H9 (cell line): ENCODE data around the gene QSER1. TPM values are rescaled to one million over a fixed set of nuclear protein-coding genes. Genes with fewer than 3 reads are reported as not detected.

ENCODE experiments used
- DNase-seq: peaks from one replicate; pipeline ENCODE4 v3.0.0-alpha.2; 2017
- H2AFZ ChIP-seq: one replicate; pipeline ENCODE4 v1.6.1; 2013; ENCODE audit warnings: mild to moderate bottlenecking, low read length, control low read depth, moderate library complexity
- H2AK5ac ChIP-seq: 2 replicates; pipeline ENCODE4 v1.6.1; 2013; ENCODE audit warnings: low read length, control low read depth, mixed read lengths; ENCODE audit not compliant: insufficient read length
- H2BK120ac ChIP-seq: one replicate; pipeline ENCODE4 v1.6.1; 2013; ENCODE audit warnings: low read depth, mild to moderate bottlenecking, low read length, control low read depth, inconsistent platforms; ENCODE audit not compliant: poor library complexity, severe bottlenecking
- H2BK12ac ChIP-seq: 2 replicates; pipeline ENCODE4 v1.6.1; 2013; ENCODE audit warnings: low read length, control low read depth, mixed read lengths, low read depth; ENCODE audit not compliant: insufficient read length
- H2BK15ac ChIP-seq: 2 replicates; pipeline ENCODE4 v1.6.1; 2013; ENCODE audit warnings: low read depth, low read length, control low read depth
- H2BK20ac ChIP-seq: one replicate; pipeline ENCODE4 v1.6.1; 2013; ENCODE audit warnings: low read depth, mild to moderate bottlenecking, low read length, control low read depth, inconsistent platforms; ENCODE audit not compliant: poor library complexity, severe bottlenecking
- H2BK5ac ChIP-seq: 2 replicates; pipeline ENCODE4 v1.6.1; 2013; ENCODE audit warnings: low read length, control low read depth, mixed read lengths; ENCODE audit not compliant: insufficient read length
- H3K14ac ChIP-seq: 2 replicates; pipeline ENCODE4 v1.6.1; 2013; ENCODE audit warnings: low read length, control low read depth; ENCODE audit not compliant: insufficient read depth
- H3K18ac ChIP-seq: 2 replicates; pipeline ENCODE4 v1.6.1; 2013; ENCODE audit warnings: low read depth, mild to moderate bottlenecking, mixed read lengths, low read length, control low read depth; ENCODE audit not compliant: insufficient read length
- H3K23ac ChIP-seq: 2 replicates; pipeline ENCODE4 v1.6.1; 2013; ENCODE audit warnings: low read length, control low read depth, mixed read lengths, low read depth; ENCODE audit not compliant: insufficient read length
- H3K23me2 ChIP-seq: 2 replicates; pipeline ENCODE4 v1.6.1; 2013; ENCODE audit warnings: low read depth, mild to moderate bottlenecking, mixed read lengths, low read length, control low read depth; ENCODE audit not compliant: insufficient read length, poor library complexity, severe bottlenecking
- H3K27ac ChIP-seq: 2 replicates; pipeline ENCODE4 v1.5.1; 2013; ENCODE audit warnings: low read length, control low read depth, mixed read lengths, low read depth; ENCODE audit not compliant: insufficient read length
- H3K27me3 ChIP-seq: 2 replicates; pipeline ENCODE4 v1.6.1; 2013; ENCODE audit warnings: low read length, control low read depth, inconsistent platforms; ENCODE audit not compliant: insufficient read depth
- H3K4ac ChIP-seq: 2 replicates; pipeline ENCODE4 v1.6.1; 2013; ENCODE audit warnings: low read depth, mild to moderate bottlenecking, control low read depth, inconsistent platforms, low read length, moderate library complexity
- H3K4me1 ChIP-seq: 2 replicates; pipeline ENCODE4 v1.6.1; 2013; ENCODE audit warnings: low read length, control low read depth, inconsistent platforms; ENCODE audit not compliant: insufficient read depth
- H3K4me2 ChIP-seq: 2 replicates; pipeline ENCODE4 v1.6.1; 2013; ENCODE audit warnings: low read length, control low read depth, mixed read lengths; ENCODE audit not compliant: insufficient read length, insufficient read depth
- H3K56ac ChIP-seq: 2 replicates; pipeline ENCODE4 v1.6.1; 2013; ENCODE audit warnings: low read depth, mild to moderate bottlenecking, mixed read lengths, low read length, control low read depth; ENCODE audit not compliant: insufficient read length
- H3K79me1 ChIP-seq: 2 replicates; pipeline ENCODE4 v1.6.1; 2013; ENCODE audit warnings: low read depth, mild to moderate bottlenecking, moderate library complexity, low read length, control low read depth, inconsistent platforms; ENCODE audit not compliant: insufficient read depth, poor library complexity, severe bottlenecking
- H3K79me2 ChIP-seq: 2 replicates; pipeline ENCODE4 v1.6.1; 2013; ENCODE audit warnings: low read length, control low read depth, inconsistent platforms; ENCODE audit not compliant: insufficient read depth
- H3K9ac ChIP-seq: 2 replicates; pipeline ENCODE4 v1.6.1; 2013; ENCODE audit warnings: low read length, control low read depth, mixed read lengths; ENCODE audit not compliant: insufficient read length; ENCODE audit errors: extremely low read depth
- H3K9me3 ChIP-seq: one replicate; pipeline ENCODE4 v1.6.1; 2013; ENCODE audit warnings: low read depth, low read length, inconsistent platforms; ENCODE audit not compliant: control insufficient read depth
- H3T11ph ChIP-seq: one replicate; pipeline ENCODE4 v1.6.1; 2013; ENCODE audit warnings: mild to moderate bottlenecking, low read length, control low read depth, inconsistent platforms
- H4K20me1 ChIP-seq: one replicate; pipeline ENCODE4 v1.6.1; 2013; ENCODE audit not compliant: control insufficient read depth, insufficient read length, insufficient read depth
- H4K5ac ChIP-seq: 2 replicates; pipeline ENCODE4 v1.6.1; 2013; ENCODE audit warnings: low read depth, mild to moderate bottlenecking, mixed read lengths, low read length, control low read depth; ENCODE audit not compliant: insufficient read length
- H4K8ac ChIP-seq: replicated peaks from 2 replicates; pipeline ENCODE4 v1.6.1; 2013; ENCODE audit warnings: low read length, control low read depth, mixed read lengths, low read depth; ENCODE audit not compliant: insufficient read length
- H4K91ac ChIP-seq: 2 replicates; pipeline ENCODE4 v1.6.1; 2013; ENCODE audit warnings: low read depth, mild to moderate bottlenecking, moderate library complexity, mixed read lengths, low read length, control low read depth; ENCODE audit not compliant: insufficient read length
- H3K27ac Mint-ChIP-seq, 3 experiments: 2 replicates in 2 of 3; 3 replicates in 1 of 3; pipeline ENCODE4 v1.8.0; 2020 to 2021; ENCODE audit warnings: mixed read lengths in 3 of 3, mild to moderate bottlenecking in 1 of 3, moderate library complexity in 1 of 3
- H3K27me3 Mint-ChIP-seq: 2 replicates; pipeline ENCODE4 v1.8.0; 2021; ENCODE audit warnings: low read depth, mild to moderate bottlenecking, moderate library complexity, mixed read lengths
- H3K36me3 Mint-ChIP-seq, 3 experiments: 2 replicates in 2 of 3; 3 replicates in 1 of 3; pipeline ENCODE4 v1.8.0; 2020 to 2021; ENCODE audit warnings: low read depth in 3 of 3, mixed read lengths in 3 of 3; ENCODE audit not compliant: insufficient read depth in 1 of 3
- H3K4me1 Mint-ChIP-seq, 2 experiments: 2 replicates each; pipeline ENCODE4 v1.8.0; 2020; ENCODE audit warnings: mixed read lengths in 2 of 2
- H3K4me3 Mint-ChIP-seq, 2 experiments: 2 replicates in 1 of 2; 3 replicates in 1 of 2; pipeline ENCODE4 v1.8.0; 2020 to 2021; ENCODE audit warnings: mild to moderate bottlenecking in 2 of 2, mixed read lengths in 2 of 2, moderate library complexity in 1 of 2
- H3K9me3 Mint-ChIP-seq, 2 experiments: 2 replicates in 1 of 2; 3 replicates in 1 of 2; pipeline ENCODE4 v1.8.0; 2020; ENCODE audit warnings: mild to moderate bottlenecking in 2 of 2, mixed read lengths in 2 of 2, moderate library complexity in 1 of 2
- WGBS: extraction: QIAGEN DNeasy Blood & Tissue Kit; methylation state at CpG from one replicate; pipeline ENCODE4 v1.1.7; 2013; ENCODE audit warnings: missing lambda C conversion rate, low lambda C conversion rate, mixed read lengths; ENCODE audit not compliant: insufficient read length; ENCODE audit errors: extremely low coverage; 5-methylcytosine and 5-hydroxymethylcytosine counted together
- total RNA-seq: library from RNA; stranded (reverse); gene quantifications from 2 replicates; pipeline ENCODE4 v1.2.1, GENCODE V29; 2021
- TF ChIP-seq, protein P1 (sequence below): fragments of 200-600 bp; sonication (generic); conservative IDR thresholded peaks from 3 replicates; pipeline ENCODE4 v1.8.0; 2021; ENCODE audit warnings: antibody characterized with exemption, mild to moderate bottlenecking

The QSER1 gene
- total RNA-seq, 1 experiment from 2014 or later = 139 TPM

DNA sequence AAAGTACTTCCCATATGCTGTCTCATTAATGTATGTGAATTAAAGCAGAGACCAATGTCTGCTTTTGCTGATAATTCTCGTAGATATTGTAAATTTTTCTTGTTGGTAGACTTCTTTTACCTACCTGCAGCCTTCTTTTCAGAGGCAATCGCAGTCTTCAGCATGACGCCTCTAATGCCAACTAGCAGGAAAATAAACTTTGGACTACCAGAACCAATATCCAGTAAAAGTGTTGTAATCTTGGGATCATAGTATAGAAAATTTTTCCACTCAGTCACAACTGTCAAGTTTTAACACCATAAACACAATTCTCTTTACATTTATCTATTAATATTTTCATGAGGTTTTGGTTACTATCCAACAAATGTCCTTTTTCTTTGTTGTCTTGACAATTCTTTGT lies 125.4 kb downstream of the QSER1 start:
- Histone ChIP-seq H3K23me2 (peaks cover 7% of the 10 kb centered on the region), H2BK120ac (no peak overlapping the region), H2AK5ac (no peak overlapping the region), H2AFZ (no peak overlapping the region), H3K4me1 (peaks cover 2% of the 10 kb centered on the region; the same call in 1 of the 2 replicates), H3K4ac (no peak overlapping the region), H4K8ac (no peak overlapping the region), H3K9ac (no peak overlapping the region), H3K27ac (no peak overlapping the region), H3K79me2 (no peaks in the 10 kb centered on the region), H4K91ac (no peak overlapping the region), H3K56ac (no peak overlapping the region), H2BK12ac (no peak overlapping the region), H2BK20ac (no peak overlapping the region), H3K18ac (no peak overlapping the region), H3K79me1 (no peaks in the 10 kb centered on the region), H3T11ph (no peak overlapping the region), H3K23ac (no peak overlapping the region), H2BK5ac (no peak overlapping the region), H4K20me1 (no peaks in the 10 kb centered on the region), H2BK15ac (no peak overlapping the region), H4K5ac (no peak overlapping the region), H3K27me3 (no peaks in the 10 kb centered on the region), H3K4me2 (no peak overlapping the region), H3K14ac (no peak overlapping the region), H3K9me3 (no peaks in the 10 kb centered on the region)
- no peaks in the 10 kb centered on the region for H3K36me3 Mint-ChIP-seq
- DNase-seq = no peak
- H3K9me3 Mint-ChIP-seq = no peaks in the 10 kb centered on the region
- TF ChIP-seq, protein P1, sequence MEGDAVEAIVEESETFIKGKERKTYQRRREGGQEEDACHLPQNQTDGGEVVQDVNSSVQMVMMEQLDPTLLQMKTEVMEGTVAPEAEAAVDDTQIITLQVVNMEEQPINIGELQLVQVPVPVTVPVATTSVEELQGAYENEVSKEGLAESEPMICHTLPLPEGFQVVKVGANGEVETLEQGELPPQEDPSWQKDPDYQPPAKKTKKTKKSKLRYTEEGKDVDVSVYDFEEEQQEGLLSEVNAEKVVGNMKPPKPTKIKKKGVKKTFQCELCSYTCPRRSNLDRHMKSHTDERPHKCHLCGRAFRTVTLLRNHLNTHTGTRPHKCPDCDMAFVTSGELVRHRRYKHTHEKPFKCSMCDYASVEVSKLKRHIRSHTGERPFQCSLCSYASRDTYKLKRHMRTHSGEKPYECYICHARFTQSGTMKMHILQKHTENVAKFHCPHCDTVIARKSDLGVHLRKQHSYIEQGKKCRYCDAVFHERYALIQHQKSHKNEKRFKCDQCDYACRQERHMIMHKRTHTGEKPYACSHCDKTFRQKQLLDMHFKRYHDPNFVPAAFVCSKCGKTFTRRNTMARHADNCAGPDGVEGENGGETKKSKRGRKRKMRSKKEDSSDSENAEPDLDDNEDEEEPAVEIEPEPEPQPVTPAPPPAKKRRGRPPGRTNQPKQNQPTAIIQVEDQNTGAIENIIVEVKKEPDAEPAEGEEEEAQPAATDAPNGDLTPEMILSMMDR = no peak
- no peak overlapping the region for H3K27ac Mint-ChIP-seq
- no CpG with 5 or more reads among the region's 3 CpGs for WGBS
- no peak overlapping the region for H3K4me3 Mint-ChIP-seq
- H3K4me1 Mint-ChIP-seq = peaks cover 16 to 20% of the 10 kb centered on the region in 2 experiments
- H3K27me3 Mint-ChIP-seq = peaks cover 27% of the 10 kb centered on the region
